Astrocyte of the spinal cord (primary cell): ENCODE measurements around the gene KAT2A.

Experiments used
- DNase-seq: peaks from one replicate; pipeline ENCODE4 v3.0.0; 2011; ENCODE audit warnings: low read depth, low spot score
- H3K4me3 ChIP-seq: 2 replicates; pipeline ENCODE4 v1.5.1; 2011; ENCODE audit warnings: low read depth, mild to moderate bottlenecking, low read length, moderate library complexity
- in situ Hi-C: cut with HindIII; loops from 2 replicates; pipeline ENCODE4 v1.10.0; 2017; ENCODE audit warnings: low sequenced_read_pairs
- TF ChIP-seq, protein P1 (sequence below): IDR thresholded peaks from 2 replicates; pipeline ENCODE4 v1.5.1; 2012; ENCODE audit warnings: low read depth, mild to moderate bottlenecking, low read length, inconsistent platforms

KAT2A gene

DNA sequence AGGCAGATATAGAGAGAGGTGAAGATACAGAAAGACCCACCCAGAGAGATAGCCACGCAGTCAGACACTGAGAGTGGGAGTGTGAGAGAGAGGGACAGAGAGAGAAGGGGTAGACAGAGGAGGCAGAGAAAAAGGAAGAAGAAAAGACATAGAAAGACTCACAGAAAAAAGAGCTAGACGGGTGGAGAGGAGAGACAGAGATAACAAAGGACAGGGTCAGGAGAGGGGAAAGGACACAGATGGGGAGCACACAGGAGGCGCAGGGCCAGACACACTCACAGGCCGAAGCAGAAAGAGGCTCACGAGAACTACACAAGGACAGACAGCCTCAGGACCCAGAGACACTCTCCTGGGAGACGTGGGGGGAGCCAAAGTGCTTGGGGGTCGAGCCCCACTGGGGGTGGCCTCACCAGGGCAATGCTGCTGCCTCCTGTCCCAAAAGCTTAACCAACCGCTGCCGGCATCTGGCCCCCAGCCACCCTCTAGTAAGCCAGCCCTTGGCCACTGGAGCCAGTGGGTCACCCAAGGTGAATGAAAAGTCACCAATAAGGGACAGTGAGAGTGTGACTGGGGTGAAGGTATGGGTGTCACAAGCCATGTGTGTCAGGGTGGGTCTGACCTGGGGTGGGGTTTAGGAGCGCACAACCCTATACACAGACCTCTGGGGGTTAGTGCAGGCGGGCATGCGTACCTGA is 26.6 kb downstream of the KAT2A start:
- H3K4me3 ChIP-seq, result no peak overlapping the region
- TF ChIP-seq, protein P1, sequence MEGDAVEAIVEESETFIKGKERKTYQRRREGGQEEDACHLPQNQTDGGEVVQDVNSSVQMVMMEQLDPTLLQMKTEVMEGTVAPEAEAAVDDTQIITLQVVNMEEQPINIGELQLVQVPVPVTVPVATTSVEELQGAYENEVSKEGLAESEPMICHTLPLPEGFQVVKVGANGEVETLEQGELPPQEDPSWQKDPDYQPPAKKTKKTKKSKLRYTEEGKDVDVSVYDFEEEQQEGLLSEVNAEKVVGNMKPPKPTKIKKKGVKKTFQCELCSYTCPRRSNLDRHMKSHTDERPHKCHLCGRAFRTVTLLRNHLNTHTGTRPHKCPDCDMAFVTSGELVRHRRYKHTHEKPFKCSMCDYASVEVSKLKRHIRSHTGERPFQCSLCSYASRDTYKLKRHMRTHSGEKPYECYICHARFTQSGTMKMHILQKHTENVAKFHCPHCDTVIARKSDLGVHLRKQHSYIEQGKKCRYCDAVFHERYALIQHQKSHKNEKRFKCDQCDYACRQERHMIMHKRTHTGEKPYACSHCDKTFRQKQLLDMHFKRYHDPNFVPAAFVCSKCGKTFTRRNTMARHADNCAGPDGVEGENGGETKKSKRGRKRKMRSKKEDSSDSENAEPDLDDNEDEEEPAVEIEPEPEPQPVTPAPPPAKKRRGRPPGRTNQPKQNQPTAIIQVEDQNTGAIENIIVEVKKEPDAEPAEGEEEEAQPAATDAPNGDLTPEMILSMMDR, result no peak
- no peak for DNase-seq
- in situ Hi-C loops, result no loop called here

DNA sequence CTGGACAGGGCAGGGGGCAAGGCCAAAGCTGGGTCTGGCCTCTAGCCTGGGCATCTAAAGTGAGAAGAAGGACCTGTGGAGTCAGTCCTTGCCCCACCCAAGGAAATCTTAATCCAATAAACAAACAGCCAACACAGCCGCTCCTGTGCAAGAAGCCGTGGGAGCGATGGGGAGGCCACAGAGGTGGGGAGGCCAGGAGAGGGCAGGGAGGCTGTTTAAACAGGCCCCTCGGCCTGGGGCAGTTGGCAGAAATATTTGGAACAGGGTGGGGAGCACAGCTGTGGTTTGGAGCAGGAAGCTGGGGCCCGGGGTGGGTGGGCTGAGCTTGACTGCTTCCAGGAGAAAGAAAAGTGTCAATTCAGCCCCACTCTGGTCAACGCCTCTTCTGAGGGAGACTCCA is 28.2 kb downstream of the KAT2A start:
- TF ChIP-seq, protein P1, result no peak
- no peak for DNase-seq
- in situ Hi-C loops, result no loop called here

GRCh38 chr17:42090964-42091790 is 30.0 kb downstream of the KAT2A start:
- no peak for DNase-seq
- in situ Hi-C loops, result no loop called here
- H3K4me3 ChIP-seq, result no peak overlapping the region
- TF ChIP-seq, protein P1, result no peak

More for the DNA sequence above, 28.2 kb downstream of the KAT2A start:
- no peak overlapping the region for H3K4me3 ChIP-seq

GRCh38 chr17:42088736-42089135 is 32.4 kb downstream of the KAT2A start:
- in situ Hi-C loops, result no loop called here

GRCh38 chr17:42087736-42088705 is 33.1 kb downstream of the KAT2A start:
- in situ Hi-C loops, result no loop called here
- H3K4me3 ChIP-seq, result no peak overlapping the region
- no peak for DNase-seq
- TF ChIP-seq, protein P1, result no peak

More at GRCh38 chr17:42088736-42089135, 32.4 kb downstream of the KAT2A start:
- no peak overlapping the region for H3K4me3 ChIP-seq
- DNase-seq, result no peak
- TF ChIP-seq, protein P1, result no peak
